DOHH2 (cell line): ENCODE data around the gene ITLN1.

Experiments
- CTCF ChIP-seq: fragments of 200-600 bp; sonication (generic); IDR thresholded peaks from one replicate; pipeline ENCODE4 v1.5.1; 2014; ENCODE audit warnings: antibody characterized with exemption, mild to moderate bottlenecking, low read depth, low read length; ENCODE audit not compliant: poor library complexity, severe bottlenecking
- EZH2phosphoT487 ChIP-seq: fragments of 200-600 bp; sonication (generic); IDR thresholded peaks from 2 replicates; pipeline ENCODE4 v1.6.1; 2017; ENCODE audit warnings: borderline replicate concordance, mild to moderate bottlenecking, antibody characterized with exemption, low read length, moderate library complexity, mixed read lengths

GRCh38 chr1:160855181-160855981, 29.6 kb downstream of the ITLN1 start:
- TF ChIP-seq CTCF (no peak), EZH2phosphoT487 (no peak)
